Measurements from ENCODE around the gene ANKRD33. TPM values are rescaled to one million over a fixed set of nuclear protein-coding genes. Genes with fewer than 3 reads are reported as not detected.

ANKRD33 gene
- total and polyA plus RNA-seq, 2 of the 4 experiments (the other 2 are of a cell fraction), result under 0.01 to 0.03 TPM

DNA sequence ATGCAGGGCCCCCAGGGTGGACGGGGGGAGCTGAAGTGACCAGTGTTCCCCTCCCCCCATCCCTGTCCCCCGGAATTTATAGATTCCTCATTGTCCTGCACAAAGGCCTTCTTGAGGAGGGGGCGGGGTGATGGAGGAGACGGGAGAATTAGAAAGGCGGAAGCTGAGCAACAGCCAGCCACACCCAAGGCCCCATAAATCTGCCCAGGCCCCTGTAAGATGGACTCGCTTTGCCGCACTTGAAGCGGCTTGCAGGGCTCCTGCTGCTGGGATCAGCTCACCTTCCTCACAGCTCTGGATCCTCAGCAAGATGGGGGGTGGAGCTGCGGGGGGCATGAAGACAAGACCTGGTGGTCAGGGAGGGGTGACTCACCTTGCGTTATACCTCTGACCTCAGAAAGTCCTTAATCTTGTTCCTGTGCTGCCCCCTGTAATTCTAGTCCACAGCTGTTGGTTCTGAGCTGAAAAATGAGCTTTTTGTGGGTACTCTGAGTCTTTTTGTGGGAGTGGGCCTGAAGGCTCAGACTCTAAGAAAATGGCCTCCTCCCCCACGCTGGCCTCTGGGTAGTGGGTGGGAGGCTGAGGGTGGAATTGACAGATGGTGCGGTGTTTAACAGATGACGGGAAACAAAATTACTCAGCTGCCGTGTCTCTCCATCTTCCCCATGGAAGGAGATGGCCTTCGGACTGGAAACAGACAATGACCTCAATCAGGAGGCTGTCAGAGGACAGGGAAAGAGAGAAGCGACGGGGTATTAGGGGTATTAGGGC lies 15.8 kb upstream of the ANKRD33 start:
- ChIA-PET CTCF (no interaction called here), POLR2A (ENCODE audit: unreplicated experiment) (no interaction called here)
- Histone ChIP-seq H3K27me3 (ENCODE audit: control insufficient read depth, insufficient read depth, low read length) (peaks cover 37% of the 10 kb centered on the region), H3K9me3 (ENCODE audit: control insufficient read depth, insufficient read depth, low read length) (no peaks in the 10 kb centered on the region), H4K91ac (ENCODE audit: insufficient read depth, low read depth, low read length) (no peak overlapping the region), H2BK120ac (ENCODE audit: low read depth, low read length) (no peak overlapping the region), H3K27ac (ENCODE audit: insufficient read depth, low read length) (no peak overlapping the region), H4K20me1 (ENCODE audit: insufficient read depth, low read length) (no peaks in the 10 kb centered on the region), H3K23ac (ENCODE audit: low read depth, low read length) (no peak overlapping the region), H3K9me1 (ENCODE audit: insufficient read depth, low read length) (no peaks in the 10 kb centered on the region), H3K4me3 (ENCODE audit: insufficient read depth, low read depth, low read length) (no peak overlapping the region), H3K4me2 (ENCODE audit: low read depth, low read length) (no peak overlapping the region), H3K36me3 (ENCODE audit: control insufficient read depth, insufficient read depth, low read length) (no peaks in the 10 kb centered on the region), H4K8ac (ENCODE audit: low read depth in 2 of 2, low read length in 2 of 2) (no peak overlapping the region), H3K79me1 (ENCODE audit: low read depth in 1 of 2, low read length in 2 of 2) (no peaks in the 10 kb centered on the region), H2AK5ac (ENCODE audit: low read depth, low read length) (no peak overlapping the region), H3K14ac (replicated peaks; ENCODE audit: low read depth, low read length) (no peak overlapping the region), H4K5ac (ENCODE audit: low read depth, low read length) (no peak overlapping the region), H2BK20ac (ENCODE audit: low read depth, low read length) (no peak overlapping the region), H3K4me1 (ENCODE audit: control insufficient read depth, insufficient read depth, low read length) (peaks cover 2% of the 10 kb centered on the region; the same call in 1 of the 2 replicates), H3K9ac (ENCODE audit: low read depth, low read length) (no peak overlapping the region), H2BK15ac (ENCODE audit: low read depth, low read length) (no peak overlapping the region), H2AFZ (replicated peaks; ENCODE audit: low read length, poor library complexity) (no peak overlapping the region), H3K18ac (ENCODE audit: low read depth, low read length) (no peak overlapping the region), H3K56ac (ENCODE audit: extremely low read depth, insufficient read depth, low read length) (no peak overlapping the region), H2AK9ac (replicated peaks; ENCODE audit: low read depth, low read length, poor library complexity) (no peak overlapping the region), H3K4ac (ENCODE audit: low read depth, low read length) (no peak overlapping the region), H2BK5ac (ENCODE audit: low read depth, low read length, poor library complexity, severe bottlenecking) (no peak overlapping the region)
- ATAC-seq (ENCODE audit: low read depth) (no peak), DNase-seq (no peak)
- WGBS, 2 experiments (ENCODE audit: extremely low coverage in 2 of 2, insufficient read length in 1 of 2), result no CpG with 5 or more reads among the region's 17 CpGs
- in situ Hi-C loops (cut with MboI; ENCODE audit: low sequenced_read_pairs), result loop anchor here (5.0 kb wide), 1 partner anchor 450 kb away; the partner anchor contains the start of gene SLC4A8
- intact Hi-C loops (cut with micrococcal nuclease), result no loop called here
- no peak for TF ChIP-seq MAFK (IDR thresholded peaks at IDR 0.05; ENCODE audit: low read depth, low read length)
- no peak for TF ChIP-seq NFE2L2 (IDR thresholded peaks at IDR 0.05; ENCODE audit: low read depth, low read length)
- TF ChIP-seq POLR2A (IDR thresholded peaks at IDR 0.05; ENCODE audit: low read depth, low read length), result no peak
- no peak for TF ChIP-seq MXI1 (IDR thresholded peaks at IDR 0.05; ENCODE audit: borderline replicate concordance, low read depth, low read length)
- TF ChIP-seq RCOR1 (IDR thresholded peaks at IDR 0.05; ENCODE audit: insufficient replicate concordance, low read length), result no peak
- TF ChIP-seq CEBPB (IDR thresholded peaks at IDR 0.05; ENCODE audit: low read depth, low read length), result no peak
- no peak for TF ChIP-seq SMC3 (IDR thresholded peaks at IDR 0.05; ENCODE audit: low read depth, low read length)
- no TSS peak for BruUV-seq (replicated peaks)
- dilution Hi-C loops (cut with HindIII; ENCODE audit: low sequenced_read_pairs, unreplicated experiment), result loop anchor here (25.0 kb wide), 1 partner anchor 90 kb away; the partner anchor contains the start of gene ACVR1B

All from IMR-90 (cell line).